NK-92 treated with Interleukin-12 subunit alpha and Interleukin-12 subunit beta, amount 100 ng/mL, for 24 hours (cell line): ENCODE results near the gene CD38.
"Not testable (repeated sequence)": the region's sequence is repeated elsewhere in the genome, so short reads cannot be mapped to it uniquely, and the experiment has no call there.

Experiments
- DNase-seq: peaks from one replicate; lab custom pipeline; 2025; lab: John Stamatoyannopoulos, UW

Gene CD38

GRCh38 chr4:15778289-15779241 is at the start of gene CD38:
Gene CD38, plus strand, starts transcription at chr4:15778328. Its CDS starts 87 bp downstream, at chr4:15778415.
- peak; percentile 75 for DNase-seq

- DNase-seq: no peak
Observed at GRCh38 chr4:15729910-15730533, 48.1 kb upstream of the CD38 start.

- not testable (repeated sequence) for DNase-seq
Observed at GRCh38 chr4:15733061-15733460, 45.1 kb upstream of the CD38 start.

- DNase-seq: no peak
Observed at GRCh38 chr4:15735536-15735935, 42.6 kb upstream of the CD38 start.

GRCh38 chr4:15736514-15737050 is 41.5 kb upstream of the CD38 start:
- DNase-seq: no peak

- DNase-seq: no peak
Observed at GRCh38 chr4:15737255-15737654, 40.9 kb upstream of the CD38 start.

- no peak for DNase-seq
Observed at GRCh38 chr4:15738877-15739276, 39.3 kb upstream of the CD38 start.

- no peak for DNase-seq
Observed at GRCh38 chr4:15740764-15741404, 37.2 kb upstream of the CD38 start.

- DNase-seq: no peak
Observed at GRCh38 chr4:15742083-15742582, 36.0 kb upstream of the CD38 start.

GRCh38 chr4:15742637-15743036 is 35.5 kb upstream of the CD38 start:
- DNase-seq: no peak

GRCh38 chr4:15744016-15744545 is 34.0 kb upstream of the CD38 start:
- no peak for DNase-seq

GRCh38 chr4:15746110-15746509 is 32.0 kb upstream of the CD38 start:
- DNase-seq: no peak

GRCh38 chr4:15749001-15749400 is 29.1 kb upstream of the CD38 start:
- no peak for DNase-seq

GRCh38 chr4:15751153-15751552 is 27.0 kb upstream of the CD38 start:
- DNase-seq: no peak

- no peak for DNase-seq
Observed at GRCh38 chr4:15753081-15753480, 25.0 kb upstream of the CD38 start.

- no peak for DNase-seq
Observed at GRCh38 chr4:15753786-15754185, 24.3 kb upstream of the CD38 start.

GRCh38 chr4:15754323-15754722 is 23.8 kb upstream of the CD38 start:
- peak; percentile 30 for DNase-seq

GRCh38 chr4:15755321-15756155 is 22.6 kb upstream of the CD38 start:
- DNase-seq: peak; percentile 23

GRCh38 chr4:15756361-15756861 is 21.7 kb upstream of the CD38 start:
- peak; percentile 78 for DNase-seq

- no peak for DNase-seq
Observed at GRCh38 chr4:15757054-15757453, 21.1 kb upstream of the CD38 start.

GRCh38 chr4:15758294-15758693 is 19.8 kb upstream of the CD38 start:
- no peak for DNase-seq
